Activated naive CD4-positive, alpha-beta T cell treated with Interleukin-2 at 50 U/mL for 16 hours (primary cell): Measurements from ENCODE around the gene FLRT1.

Source experiments
- DNase-seq: peaks from one replicate; pipeline ENCODE4 v3.0.0-alpha.2; 2020

The FLRT1 gene

DNA sequence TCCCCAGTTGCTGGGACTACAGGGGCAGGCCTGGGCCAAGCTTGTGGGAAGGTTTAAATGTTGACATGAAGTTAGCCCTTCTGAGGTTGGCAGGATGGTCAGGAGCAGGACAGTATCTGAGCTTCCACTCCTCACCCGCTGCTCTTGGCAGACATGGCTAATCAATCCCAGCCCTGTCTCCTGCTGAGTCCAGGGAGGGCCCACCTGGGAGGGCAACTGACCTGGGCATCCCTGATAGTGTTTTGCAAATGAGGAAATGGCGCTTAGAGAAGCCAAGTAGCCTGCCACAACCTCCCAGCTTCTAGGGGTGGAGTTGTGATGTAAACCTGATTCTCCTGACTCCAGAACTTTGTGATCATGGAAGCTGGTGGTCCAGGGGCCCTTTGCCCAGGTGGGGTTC, 16.7 kb downstream of the FLRT1 start:
- no peak for DNase-seq

DNA sequence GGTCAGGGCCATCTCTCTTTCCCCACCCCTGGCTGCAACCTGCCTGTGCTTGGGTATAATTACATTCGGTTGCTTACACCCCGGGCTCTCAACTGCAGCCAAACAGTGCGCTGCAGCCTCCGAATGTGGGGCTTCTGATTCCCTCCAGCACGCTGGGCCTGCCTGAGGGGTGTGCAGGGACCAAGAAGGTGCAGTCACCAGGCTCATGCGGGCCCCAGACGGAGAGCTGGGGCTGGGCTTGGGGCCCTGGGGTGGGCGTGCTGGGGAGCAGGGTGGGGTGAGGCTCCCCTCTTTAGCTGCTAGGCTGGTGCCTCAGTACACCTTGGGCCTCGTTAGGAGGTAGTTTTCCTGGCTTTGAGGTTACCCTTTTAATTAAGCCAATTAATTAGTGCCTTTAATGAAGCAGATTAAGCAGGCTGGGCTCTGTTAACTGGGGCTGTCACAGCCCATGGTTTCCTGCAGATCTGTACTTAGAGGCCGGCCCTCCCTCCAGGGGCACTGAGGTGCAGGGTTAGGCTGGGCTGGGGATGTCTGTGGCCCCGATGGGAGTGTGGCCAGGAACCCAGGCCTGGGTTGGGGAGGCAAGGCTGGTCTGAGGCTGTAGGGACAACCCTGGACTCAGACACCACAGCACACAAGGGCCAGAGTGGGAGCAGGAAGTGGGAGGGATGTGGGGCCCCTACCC, 17.3 kb downstream of the FLRT1 start:
- no peak for DNase-seq

DNA sequence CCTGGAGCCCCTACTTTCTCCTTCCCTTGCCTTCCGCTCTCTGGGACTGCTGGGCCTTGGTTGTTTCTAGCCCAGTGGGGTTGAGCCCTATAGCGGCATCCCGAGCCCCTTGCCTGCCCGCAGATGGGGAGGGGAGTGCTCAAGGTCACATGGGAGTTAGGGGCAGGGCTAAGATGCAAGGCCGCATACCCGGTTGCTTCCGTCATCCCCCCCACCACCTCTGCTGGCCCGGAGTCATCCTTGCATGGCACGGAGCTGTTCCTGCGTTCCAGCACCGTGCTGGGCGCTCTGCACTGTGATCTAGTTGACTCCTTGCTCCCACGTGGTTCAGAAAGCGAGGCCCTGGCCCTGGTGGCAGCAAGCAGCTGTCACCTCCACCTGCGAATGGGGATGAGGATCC, 18.0 kb downstream of the FLRT1 start:
- no peak for DNase-seq

GRCh38 chr11:64055077-64055476, 19.3 kb downstream of the FLRT1 start:
- DNase-seq, result no peak

GRCh38 chr11:64056213-64056785, 20.6 kb downstream of the FLRT1 start:
- no peak for DNase-seq

DNA sequence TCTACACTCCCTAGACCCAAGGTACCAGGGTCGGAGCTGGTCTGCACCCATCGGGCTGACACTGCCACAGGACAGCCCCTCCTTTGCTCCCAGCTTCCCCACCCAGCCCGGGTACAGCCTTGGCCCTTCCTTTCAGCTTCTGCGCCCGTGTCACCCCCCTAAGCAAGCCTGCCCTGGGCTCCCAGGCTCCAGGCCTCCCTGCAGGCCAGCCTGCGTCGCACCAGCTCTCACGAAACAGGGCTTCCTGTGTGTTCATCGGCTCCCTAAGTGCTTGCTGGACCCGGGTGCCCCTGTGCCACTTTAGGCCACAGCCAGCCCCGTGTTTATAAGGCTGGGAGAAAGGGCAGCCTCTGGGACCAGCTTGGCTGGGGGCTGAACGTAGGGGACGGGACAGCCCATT, 21.1 kb downstream of the FLRT1 start:
- DNase-seq, result no peak

DNA sequence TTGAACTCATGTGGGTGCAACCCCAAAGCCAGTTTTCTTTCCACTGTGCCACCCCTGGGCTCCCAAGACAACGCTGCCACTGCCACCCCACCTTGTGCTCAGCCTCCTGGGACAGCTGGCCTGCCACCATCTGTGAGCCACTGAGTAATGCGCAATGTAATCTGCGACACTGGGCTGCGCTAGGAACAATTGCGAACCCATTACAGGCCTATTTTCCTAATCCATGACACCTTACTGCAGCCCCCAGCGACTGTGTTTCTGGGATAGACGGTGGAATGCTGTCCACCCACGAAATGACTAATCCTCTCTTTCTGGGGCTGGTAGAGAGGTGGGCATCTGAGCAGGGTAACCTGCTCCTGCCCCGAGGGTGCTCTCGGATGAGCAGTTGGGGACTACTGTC, 22.2 kb downstream of the FLRT1 start:
- DNase-seq, result no peak

GRCh38 chr11:64058494-64058893, 22.8 kb downstream of the FLRT1 start:
- DNase-seq, result no peak

GRCh38 chr11:64059339-64060140, 23.8 kb downstream of the FLRT1 start:
- DNase-seq, result no peak

DNA sequence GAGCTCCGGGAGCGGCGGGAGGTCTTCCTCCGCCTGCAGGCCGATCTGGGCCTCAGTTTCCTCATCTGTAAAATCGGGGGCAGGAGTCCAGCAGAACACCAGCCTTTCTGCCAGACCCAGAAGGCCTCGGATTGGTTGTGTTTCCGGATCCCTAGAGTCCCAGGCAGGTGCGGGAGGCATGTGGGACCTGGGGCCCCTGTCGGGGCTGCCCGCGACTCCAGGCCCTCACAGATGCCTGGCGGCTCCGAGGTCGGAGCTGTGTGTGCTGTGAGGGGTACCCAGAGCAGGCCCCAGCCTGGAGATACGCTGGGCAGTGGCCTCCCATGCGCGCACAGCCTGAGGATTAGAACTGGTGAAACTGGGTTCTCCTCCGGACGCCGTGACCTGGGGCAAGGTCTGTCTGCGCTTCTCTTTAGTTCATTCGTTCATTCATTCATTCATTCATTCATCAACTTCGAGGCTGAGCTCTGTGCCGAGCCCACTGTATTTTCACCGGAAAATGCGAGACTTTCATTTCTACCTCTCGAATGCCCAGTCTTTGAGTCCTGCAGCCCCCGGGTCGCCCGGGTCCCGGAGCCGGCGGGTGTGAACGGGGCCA, 24.6 kb downstream of the FLRT1 start:
- no peak for DNase-seq

DNA sequence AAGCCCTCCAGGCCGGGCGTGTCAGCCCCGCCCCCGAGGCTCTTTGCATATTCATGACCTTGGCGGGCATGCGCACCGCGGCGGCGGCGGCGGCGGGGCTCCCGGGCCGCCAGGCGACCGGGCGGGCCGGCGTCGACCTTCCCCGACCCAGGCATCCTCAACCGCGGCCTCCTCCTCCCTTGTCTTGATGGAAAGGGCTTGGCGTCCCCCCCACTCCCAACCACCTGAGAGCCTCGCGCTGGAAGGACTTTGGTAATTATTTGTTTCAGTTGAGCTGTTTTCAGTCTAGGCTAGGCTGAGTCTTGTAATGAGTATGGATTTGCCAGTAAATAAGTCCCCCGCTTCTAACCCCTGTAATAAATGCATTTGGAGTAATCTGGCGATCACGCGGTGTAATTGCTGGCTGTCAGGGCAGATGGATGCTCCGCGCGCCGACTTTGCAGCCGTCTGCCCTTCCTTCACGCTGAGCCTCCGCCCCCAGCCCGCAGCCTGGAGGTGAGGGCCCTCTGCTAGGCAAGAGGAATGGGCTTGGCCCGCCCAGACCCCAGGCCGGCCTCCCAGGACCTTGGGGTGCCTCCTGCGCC, 25.2 kb downstream of the FLRT1 start:
- peak; percentile 62 for DNase-seq

- DNase-seq, result no peak
Measured at GRCh38 chr11:64062185-64063039, 26.7 kb downstream of the FLRT1 start.

GRCh38 chr11:64063777-64064176, 28.0 kb downstream of the FLRT1 start:
- DNase-seq, result no peak

DNA sequence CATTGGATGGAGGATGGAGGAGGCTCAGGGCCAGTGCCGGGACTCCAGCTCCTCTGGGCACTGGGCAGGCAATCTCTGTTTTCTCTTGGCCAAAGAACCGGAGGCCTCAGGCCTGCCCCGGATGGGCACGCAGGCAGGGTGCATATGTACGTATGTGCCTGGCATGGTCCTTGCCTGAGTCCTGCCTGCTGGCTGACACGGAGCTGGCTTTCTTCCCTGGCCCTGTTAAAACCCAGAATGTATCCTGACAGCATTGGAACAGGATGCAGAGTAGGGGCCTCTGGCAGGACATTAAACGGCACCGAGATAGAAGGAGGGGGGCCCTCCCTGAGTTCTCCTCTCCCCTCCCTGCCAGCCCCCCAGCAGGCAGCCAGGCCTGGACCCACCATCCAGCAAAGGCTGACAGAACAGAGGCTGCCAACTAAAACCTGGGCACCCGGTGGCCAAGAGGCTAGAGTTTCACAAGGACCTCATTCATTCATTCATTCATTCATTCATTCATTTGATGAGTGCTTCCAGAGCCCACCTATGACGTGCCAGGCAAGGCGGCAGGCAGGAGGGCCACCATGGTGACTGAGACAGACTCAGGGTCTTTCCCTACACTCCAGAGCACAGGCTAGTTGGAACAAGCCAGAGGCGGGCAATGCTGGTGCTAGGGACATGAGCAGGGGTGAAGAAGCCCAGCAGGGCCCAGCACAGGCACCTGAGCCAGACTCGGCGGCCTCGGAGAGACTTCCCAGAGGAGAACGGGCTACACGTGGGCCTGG, 28.8 kb downstream of the FLRT1 start:
- DNase-seq, result no peak

DNA sequence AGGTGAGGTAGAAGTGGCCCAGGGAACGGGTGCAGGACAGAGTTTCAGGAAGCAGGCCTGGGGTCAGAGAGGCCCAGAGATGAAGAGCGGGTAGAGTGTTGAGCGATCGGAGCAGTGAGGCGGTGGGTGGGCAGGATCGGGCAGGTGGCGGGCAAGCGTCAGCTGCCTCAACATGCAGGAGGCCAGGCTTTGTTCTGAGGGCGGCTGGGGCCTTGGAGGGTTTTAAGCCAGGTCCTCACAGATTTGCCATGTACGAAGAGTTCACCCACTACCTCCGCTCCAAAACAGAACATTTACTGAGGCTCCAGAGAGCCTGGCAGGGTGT, 29.4 kb downstream of the FLRT1 start:
- DNase-seq, result no peak

DNA sequence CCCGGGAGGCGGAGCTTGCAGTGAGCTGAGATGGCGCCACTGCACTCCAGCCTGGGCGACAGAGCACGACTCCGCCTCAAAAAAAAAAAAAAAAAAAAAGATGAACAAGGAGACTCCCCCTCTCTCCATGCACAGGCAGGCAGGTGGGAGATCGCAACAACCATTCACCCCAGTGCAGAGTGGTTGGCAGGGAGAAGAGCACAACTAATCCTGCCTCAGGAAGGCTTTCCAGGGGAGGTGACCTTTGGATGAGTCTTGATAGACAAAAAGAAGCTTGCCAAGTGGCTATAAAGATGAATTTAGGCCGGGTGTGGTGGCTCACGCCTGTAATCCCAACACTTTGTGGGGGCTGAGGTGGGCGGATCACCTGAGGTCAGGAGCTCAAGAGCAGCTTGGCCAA, 30.0 kb downstream of the FLRT1 start:
- DNase-seq, result no peak

GRCh38 chr11:64067230-64067993, 31.7 kb downstream of the FLRT1 start:
- DNase-seq, result no peak

GRCh38 chr11:64068705-64069400, 33.1 kb downstream of the FLRT1 start:
- no peak for DNase-seq

DNA sequence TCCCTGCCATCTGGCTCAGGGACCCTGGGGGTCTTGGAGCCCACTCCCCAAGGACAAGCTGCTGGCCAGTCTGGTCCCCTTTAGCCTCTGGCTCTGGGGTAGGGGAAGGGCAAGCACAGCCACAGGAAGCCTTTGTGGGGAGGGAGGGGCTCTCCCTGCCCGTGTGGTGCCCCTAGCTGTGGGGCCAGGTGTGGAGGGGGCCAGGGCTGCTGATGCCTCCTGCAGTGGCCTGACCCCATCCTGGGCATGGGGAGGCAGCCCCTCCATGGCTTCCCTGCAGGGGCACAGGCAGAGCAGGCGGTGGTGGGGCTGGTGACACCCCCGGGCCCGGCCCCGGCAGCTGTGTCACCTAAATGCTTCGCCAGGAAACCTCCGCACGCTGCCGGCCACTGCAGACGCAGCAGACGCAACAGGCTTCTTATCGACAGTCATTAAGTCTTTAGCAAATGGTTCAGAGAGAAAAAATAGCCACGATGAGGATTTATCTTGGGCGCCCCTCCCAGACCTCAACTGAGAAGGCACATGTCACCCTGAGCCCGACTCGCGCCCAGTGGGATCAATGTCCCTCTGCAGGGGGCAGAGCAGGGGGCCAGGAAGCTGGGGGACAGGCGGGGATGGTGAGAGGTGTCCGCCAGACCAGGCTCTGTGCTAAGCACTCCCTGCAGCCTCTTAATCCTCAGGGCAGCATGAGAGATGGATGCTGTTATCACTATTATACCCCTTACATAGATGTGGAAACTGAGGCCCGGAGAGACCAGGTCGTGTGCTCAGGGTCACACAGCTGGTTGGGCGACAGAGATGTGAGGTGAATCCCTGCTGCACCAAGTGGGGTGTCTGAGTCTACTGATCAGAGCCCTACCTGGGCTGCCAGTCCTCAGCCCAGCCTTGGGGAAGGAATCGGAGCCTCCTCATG, 33.9 kb downstream of the FLRT1 start:
- DNase-seq, result no peak
